ENCODE data around the gene PUSL1.

The PUSL1 gene, protein sequence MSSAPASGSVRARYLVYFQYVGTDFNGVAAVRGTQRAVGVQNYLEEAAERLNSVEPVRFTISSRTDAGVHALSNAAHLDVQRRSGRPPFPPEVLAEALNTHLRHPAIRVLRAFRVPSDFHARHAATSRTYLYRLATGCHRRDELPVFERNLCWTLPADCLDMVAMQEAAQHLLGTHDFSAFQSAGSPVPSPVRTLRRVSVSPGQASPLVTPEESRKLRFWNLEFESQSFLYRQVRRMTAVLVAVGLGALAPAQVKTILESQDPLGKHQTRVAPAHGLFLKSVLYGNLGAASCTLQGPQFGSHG

DNA sequence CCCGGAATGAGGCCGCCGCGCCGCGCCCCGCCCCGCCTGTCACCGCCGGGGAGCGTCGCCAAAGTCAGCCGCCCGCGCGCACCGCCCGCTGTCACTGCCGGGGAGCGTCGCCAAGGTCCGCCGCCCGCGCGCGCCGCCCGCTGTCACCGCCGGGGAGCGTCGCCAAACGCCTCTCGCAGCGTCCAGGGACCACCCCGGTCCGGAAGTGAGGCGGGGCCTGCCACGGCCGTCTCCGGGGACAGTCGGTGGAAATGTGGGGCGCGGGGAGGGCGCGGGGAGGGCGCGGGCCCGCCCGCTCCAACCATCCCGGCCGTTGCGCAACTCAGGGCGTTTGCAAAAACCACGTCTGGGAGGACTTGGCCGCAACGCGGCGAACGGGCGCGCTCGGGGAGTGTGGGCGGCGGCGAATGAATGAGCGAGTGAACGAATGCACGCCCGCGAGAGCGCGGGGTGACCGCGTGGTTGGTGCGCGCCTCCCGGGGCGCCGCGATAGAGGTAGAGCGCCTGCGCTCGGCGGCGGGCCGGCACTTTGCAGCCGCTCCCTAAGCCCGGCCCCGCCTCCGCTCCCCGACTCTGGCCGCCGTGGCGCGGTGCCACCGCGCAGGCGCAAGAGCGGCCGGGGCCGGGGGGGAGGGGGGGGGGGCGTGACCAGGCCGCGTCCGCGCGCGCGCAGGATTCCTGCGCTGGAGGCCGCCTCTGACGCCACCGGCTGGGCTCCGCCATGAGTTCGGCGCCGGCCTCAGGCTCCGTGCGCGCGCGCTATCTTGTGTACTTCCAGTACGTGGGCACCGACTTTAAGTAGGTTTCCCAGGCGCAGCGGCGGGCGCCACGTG lies at the start of gene PUSL1, which contains the start of gene ACAP3:
TSS of gene PUSL1 (plus strand) at position 675 of the 833 bp plus-strand sequence. CDS start at position 722, 47 bp downstream.
TSS of gene ACAP3 (minus strand) at position 8 of the 833 bp plus-strand sequence. CDS start 115 bp downstream, outside the sequence.
- peak within 1 kb of the TSS; percentile 89 for H3K4me3 ChIP-seq (ENCODE audit: low read depth, low read length)
- DNase-seq (ENCODE audit: low read depth): peak; percentile 57
- TF ChIP-seq, protein P1, sequence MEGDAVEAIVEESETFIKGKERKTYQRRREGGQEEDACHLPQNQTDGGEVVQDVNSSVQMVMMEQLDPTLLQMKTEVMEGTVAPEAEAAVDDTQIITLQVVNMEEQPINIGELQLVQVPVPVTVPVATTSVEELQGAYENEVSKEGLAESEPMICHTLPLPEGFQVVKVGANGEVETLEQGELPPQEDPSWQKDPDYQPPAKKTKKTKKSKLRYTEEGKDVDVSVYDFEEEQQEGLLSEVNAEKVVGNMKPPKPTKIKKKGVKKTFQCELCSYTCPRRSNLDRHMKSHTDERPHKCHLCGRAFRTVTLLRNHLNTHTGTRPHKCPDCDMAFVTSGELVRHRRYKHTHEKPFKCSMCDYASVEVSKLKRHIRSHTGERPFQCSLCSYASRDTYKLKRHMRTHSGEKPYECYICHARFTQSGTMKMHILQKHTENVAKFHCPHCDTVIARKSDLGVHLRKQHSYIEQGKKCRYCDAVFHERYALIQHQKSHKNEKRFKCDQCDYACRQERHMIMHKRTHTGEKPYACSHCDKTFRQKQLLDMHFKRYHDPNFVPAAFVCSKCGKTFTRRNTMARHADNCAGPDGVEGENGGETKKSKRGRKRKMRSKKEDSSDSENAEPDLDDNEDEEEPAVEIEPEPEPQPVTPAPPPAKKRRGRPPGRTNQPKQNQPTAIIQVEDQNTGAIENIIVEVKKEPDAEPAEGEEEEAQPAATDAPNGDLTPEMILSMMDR (IDR thresholded peaks at IDR 0.05; ENCODE audit: low read depth, low read length, missing control alignments): no peak

- no peak overlapping the region for H3K4me3 ChIP-seq (ENCODE audit: low read depth, low read length)
- DNase-seq (ENCODE audit: low read depth): no peak
- TF ChIP-seq, protein P1 (IDR thresholded peaks at IDR 0.05; ENCODE audit: low read depth, low read length, missing control alignments): no peak
Observed at GRCh38 chr1:1259119-1259488, 49.3 kb upstream of the PUSL1 start.

DNA sequence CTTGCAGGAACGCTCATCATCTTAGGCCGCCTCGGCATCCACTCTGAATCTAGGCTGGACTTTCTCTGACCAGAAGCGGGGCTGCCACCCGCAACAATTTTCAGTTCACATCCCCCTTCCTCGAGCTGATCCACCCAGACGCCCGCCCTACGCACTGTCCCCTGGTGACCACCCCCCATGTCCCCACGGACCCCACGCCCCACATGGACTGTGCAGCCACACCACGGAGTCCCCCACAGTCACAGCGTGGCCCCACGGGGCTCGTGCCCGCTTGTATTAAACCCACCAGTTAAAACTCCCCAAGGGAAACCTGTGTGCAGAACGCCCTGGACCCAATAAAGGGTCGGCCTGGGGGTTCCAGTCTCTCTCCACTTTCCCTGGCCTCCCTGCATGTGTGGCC lies 48.9 kb upstream of the PUSL1 start:
- DNase-seq (ENCODE audit: low read depth): no peak
- TF ChIP-seq, protein P1 (IDR thresholded peaks at IDR 0.05; ENCODE audit: low read depth, low read length, missing control alignments): no peak
- H3K4me3 ChIP-seq (ENCODE audit: low read depth, low read length): no peak overlapping the region

- DNase-seq (ENCODE audit: low read depth): no peak
- no peak overlapping the region for H3K4me3 ChIP-seq (ENCODE audit: low read depth, low read length)
Observed at GRCh38 chr1:1259951-1260600, 48.3 kb upstream of the PUSL1 start.

GRCh38 chr1:1260843-1261560 lies 47.4 kb upstream of the PUSL1 start:
- H3K4me3 ChIP-seq (ENCODE audit: low read depth, low read length): no peak overlapping the region
- DNase-seq (ENCODE audit: low read depth): no peak
- TF ChIP-seq, protein P1 (IDR thresholded peaks at IDR 0.05; ENCODE audit: low read depth, low read length, missing control alignments): no peak

More at GRCh38 chr1:1259951-1260600, 48.3 kb upstream of the PUSL1 start:
- TF ChIP-seq, protein P1 (IDR thresholded peaks at IDR 0.05; ENCODE audit: low read depth, low read length, missing control alignments): no peak

DNA sequence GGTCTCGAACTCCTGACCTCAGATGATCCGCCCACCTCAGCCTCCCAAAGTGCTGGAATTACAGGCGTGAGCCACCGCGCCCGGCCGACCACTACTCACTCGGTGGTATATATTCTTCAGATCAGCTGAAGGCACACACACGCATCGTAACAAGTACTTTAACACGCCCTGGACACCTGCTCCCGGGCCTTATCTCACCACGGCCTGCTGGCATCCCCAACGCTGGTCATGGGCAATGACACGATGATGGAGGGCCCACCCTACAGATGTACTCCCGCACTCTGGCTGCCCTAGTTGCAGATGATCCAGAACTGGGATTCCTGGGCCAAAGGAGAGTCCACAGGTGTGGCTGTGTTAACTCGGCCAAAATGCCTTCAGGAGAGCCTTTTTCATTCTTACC lies 46.3 kb upstream of the PUSL1 start:
- TF ChIP-seq, protein P1 (IDR thresholded peaks at IDR 0.05; ENCODE audit: low read depth, low read length, missing control alignments): no peak
- no peak overlapping the region for H3K4me3 ChIP-seq (ENCODE audit: low read depth, low read length)
- no peak for DNase-seq (ENCODE audit: low read depth)

Measured in GM12864 (cell line).